Activated CD8-positive, alpha-beta memory T cell treated with anti-CD3 and anti-CD28 coated beads, Interleukin-2, amount 50 U/mL, for 24 hours (primary cell): ENCODE measurements around the gene EPB41L1.

Experiments
- DNase-seq: peaks from one replicate; pipeline ENCODE4 v3.0.0-alpha.2; 2020; ENCODE audit errors: extremely low read depth

The EPB41L1 gene

DNA sequence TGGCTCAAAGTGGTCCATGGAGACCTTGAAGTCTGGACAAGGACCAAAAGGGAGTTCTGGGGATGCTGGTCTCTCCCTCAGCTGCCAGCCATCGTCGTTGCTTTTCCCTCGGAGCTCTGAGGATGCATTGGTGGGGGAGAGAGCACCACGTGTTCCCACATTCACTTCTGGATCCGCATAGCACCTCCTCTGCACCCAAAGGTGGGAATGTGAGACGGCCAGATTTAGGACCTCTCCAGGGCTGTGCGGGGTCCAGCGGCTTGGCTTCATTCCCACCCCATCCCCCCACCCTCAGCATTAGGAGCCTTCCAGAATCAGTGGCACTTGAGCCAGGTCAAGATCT lies 1.1 kb downstream of the EPB41L1 start:
- no peak for DNase-seq

DNA sequence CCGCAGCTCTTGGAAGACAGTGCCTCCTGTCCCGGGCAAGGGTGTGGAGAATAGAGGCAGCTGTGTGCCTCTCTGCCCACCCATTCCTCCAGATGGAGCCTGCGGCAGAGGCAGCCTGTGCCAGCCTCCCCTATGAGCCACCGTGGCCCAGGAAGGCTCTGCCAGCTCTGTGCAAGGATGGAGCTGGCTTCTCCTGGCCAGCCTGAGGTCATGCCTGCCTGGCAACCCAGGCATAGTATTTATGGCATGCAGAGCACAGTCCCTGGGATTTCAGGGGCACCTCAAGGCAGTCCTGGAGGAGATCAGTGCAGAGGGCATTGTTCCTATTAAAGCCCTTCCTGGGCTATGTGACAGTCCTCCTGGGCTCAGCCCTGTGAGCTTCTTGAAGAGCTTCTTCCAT lies 1.5 kb downstream of the EPB41L1 start:
- no peak for DNase-seq

- no peak for DNase-seq
These were observed 3.1 kb downstream of the EPB41L1 start for GRCh38 chr20:36157610-36158009.

- DNase-seq, result no peak
These were observed 3.7 kb downstream of the EPB41L1 start for GRCh38 chr20:36158160-36158741.

- no peak for DNase-seq
These were observed 5.3 kb downstream of the EPB41L1 start for GRCh38 chr20:36159833-36160232.

GRCh38 chr20:36162272-36162966 lies 7.9 kb downstream of the EPB41L1 start:
- DNase-seq, result no peak

DNA sequence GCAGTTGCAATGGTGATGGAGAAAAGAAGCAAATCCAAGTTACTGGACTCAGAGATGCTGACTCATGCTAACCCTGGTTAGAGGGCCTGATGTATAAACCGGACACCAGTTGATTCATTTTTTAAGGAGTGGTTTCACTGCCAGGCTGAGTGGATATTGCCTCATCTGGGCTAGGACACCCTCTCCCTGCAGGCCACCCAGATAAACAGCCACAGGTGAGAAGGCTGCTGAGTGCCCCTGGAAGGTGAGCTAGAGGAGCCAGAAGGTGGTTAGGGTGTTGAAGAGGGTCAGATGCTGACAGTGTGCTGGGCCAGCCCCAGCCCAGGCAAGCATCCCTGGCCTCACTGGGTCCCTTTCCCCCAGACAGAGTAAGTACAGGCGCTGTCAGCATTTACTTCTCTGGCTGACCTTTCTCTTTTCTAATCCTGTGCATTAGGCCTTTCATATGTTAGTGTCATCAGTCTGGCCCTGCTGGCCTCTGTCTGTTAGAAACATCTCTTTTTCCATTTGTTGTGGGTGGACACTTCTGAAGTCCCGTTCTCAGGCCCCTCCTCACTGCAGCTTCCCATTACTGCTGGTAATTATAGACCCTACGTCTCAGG lies 13.5 kb downstream of the EPB41L1 start:
- no peak for DNase-seq

DNA sequence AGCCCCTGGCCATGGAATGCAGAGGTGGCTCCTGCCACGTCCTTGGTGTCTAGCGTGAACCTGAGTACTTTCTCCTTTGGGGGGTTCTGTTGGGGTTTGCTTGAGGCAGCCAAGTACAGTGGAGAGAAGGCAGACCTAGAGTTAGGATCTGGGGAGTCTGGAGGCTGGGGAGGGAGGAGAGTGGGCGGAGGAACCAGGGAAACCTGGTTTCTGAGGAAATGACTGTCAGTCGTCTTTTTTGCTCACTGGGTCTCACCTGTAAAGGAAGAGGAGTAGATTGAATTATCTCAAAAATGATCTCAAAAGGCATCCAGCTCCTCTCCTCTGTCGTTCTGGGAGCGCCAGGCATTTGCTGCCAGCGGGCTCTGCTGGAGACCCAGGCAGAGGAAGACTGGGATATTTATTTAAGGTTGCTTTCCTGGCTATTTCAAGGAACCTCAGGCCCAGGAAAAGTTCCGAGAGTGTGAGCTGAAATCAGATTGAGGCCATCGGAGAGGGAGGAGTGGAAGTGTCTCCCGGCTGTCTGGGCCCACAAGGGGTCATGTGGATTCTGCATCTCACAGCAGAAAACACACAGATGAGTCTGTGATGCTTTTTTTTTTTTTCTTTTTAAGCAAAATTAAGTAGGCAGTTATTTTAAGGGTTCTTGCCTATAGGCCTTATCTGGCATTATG lies 16.1 kb downstream of the EPB41L1 start:
- no peak for DNase-seq

DNA sequence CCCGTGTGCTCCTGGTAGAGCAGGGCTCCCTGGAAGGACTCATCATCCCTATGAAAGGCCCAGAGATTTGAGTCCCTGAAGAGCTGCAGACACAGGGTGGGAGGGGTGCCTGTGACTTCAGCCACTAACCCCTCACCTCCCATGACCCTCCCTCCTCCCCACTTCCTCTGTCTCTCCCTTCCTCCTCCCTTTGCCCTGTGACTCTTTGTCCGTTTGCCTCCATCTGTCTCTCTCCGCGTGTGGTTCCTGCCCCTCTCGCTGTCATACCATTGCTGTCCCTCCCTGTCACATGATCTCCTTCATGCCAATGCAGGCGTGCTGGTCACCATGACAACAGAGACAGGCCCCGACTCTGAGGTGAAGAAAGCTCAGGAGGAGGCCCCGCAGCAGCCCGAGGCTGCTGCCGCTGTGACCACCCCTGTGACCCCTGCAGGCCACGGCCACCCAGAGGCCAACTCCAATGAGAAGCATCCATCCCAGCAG lies 19.0 kb downstream of the EPB41L1 start:
- DNase-seq, result no peak

GRCh38 chr20:36175016-36175415 lies 20.5 kb downstream of the EPB41L1 start:
- no peak for DNase-seq

GRCh38 chr20:36175475-36175995 lies 21.0 kb downstream of the EPB41L1 start:
- DNase-seq, result no peak

GRCh38 chr20:36177716-36178115 lies 23.2 kb downstream of the EPB41L1 start:
- no peak for DNase-seq

DNA sequence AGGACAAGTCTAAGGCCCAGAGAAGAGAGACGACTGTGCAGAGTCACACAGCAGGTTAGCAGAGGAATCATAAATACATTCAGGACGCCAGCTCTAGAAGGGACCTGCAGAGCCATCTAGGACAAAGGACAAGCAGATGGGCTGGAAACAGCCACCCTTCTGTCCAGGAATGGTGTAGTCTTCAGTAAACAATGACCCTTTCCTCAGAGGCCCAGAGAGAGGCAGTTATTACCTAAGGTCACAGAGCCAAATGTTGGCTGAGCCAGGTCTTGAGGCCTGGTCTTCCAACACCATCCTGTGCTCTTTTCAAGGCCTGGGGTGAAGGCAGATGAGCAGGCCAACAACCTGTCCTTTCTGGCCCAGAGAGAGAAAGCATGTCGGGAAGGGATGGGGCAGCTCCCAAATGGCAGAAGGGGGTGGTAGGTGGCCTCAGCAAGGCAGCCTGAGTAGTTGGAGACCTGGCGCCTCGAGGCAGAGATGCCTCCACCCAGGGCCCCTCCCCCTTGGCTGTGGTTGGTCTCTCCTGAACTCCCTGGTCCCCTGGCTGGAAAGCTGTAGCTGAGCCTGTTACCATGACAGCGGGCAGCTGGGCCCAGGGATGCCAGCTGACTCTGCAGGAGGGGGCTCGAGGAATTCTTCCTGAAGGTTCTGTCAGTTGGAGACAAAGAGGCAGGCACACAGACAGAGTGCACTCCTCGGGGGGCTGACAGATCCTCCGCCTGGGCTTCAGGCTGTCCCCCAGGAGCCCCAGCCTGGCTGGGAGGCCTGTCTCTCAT lies 24.8 kb downstream of the EPB41L1 start:
- DNase-seq, result no peak

DNA sequence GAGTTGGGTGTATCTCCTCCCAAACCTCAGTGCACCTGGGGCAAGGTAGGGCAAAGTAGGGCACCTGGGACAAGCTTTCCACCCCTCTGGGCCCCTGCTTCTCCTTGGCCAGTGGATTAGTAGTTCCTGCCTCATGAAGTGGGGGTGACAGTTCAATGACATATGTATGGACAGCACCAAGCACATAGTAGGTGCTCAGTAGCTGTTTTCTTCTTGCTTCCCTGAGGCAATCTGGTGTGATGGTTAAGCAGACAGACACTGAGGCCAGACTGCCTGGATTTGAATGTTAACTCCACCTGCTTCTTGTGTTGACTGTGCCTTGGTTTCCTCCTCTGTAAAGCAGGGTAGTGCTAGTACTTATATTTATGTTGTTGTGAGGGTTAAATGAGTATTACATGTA lies 25.8 kb downstream of the EPB41L1 start:
- DNase-seq, result no peak

GRCh38 chr20:36181934-36182603 lies 27.5 kb downstream of the EPB41L1 start:
- no peak for DNase-seq

DNA sequence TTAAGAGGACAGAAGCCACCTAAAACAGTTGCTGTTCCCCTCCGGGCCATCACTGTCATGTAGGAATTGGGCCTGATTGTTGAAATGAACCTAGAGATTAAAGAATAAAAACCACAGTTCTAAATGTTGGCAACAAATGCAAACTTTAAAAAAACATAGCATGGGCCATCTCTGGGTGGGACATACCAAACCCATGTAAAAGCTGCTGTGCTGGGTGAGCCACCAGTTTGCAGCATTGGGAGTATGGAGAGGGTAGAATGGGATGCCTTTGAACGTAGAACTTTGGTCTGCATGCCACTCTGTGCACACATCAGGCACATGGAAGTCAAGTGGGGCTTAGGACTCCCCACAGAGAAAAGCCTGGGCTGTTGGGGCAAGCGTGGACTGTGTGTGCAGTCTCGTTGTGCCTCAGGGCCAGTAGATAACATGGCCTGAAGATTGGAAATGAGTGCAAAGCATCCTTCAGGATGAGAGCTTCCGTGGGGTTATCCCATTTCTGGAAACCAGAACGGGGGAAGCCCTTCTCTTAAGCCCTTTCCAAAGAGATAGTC lies 28.1 kb downstream of the EPB41L1 start:
- DNase-seq, result no peak

GRCh38 chr20:36183155-36183944 lies 28.8 kb downstream of the EPB41L1 start:
- no peak for DNase-seq

GRCh38 chr20:36184816-36185776 lies 30.6 kb downstream of the EPB41L1 start:
- no peak for DNase-seq
